Measurements from ENCODE around the gene PEAK1. TPM values are rescaled to one million over a fixed set of nuclear protein-coding genes. Genes with fewer than 3 reads are reported as not detected.

Gene PEAK1
- total RNA-seq, 1 experiment from 2014 or later: 58.7 TPM

DNA sequence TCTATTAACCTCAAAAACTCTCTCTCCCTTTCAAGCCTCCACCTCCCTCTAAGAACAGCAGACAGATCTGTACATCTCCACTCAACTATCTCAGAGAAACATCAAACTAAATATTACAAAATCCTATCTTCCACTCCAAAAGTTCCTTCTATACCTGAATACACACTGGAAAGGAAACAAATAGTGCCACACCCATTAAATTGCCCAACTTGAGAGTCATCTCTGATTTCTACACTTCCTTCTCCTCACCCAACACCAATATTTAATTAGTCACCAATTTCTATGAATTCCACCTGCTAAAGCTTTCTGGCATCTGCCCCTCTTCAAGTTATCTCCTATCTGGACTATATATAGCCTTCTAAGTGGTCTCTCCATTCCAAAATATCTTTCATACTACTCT is 65.8 kb downstream of the PEAK1 start:
- Histone ChIP-seq H3K27me3 (ENCODE audit: control insufficient read depth, insufficient read depth, low read length) (no peaks in the 10 kb centered on the region), H3K36me3 (ENCODE audit: control insufficient read depth, insufficient read depth, low read length) (no peaks in the 10 kb centered on the region), H3K4me3 (ENCODE audit: low read depth in 2 of 2, low read length in 2 of 2) (no peak overlapping the region), H3K9me3 (ENCODE audit: control insufficient read depth, insufficient read depth, low read depth, low read length) (no peaks in the 10 kb centered on the region), H3K4me1 (ENCODE audit: control insufficient read depth, insufficient read depth, low read length) (no peaks in the 10 kb centered on the region), H3K27ac (ENCODE audit: low read length) (no peak overlapping the region)
- ChIA-PET POLR2A (no interaction called here), CTCF (no interaction called here)
- BruUV-seq (replicated peaks): TSS peak; percentile 5
- DNase-seq (ENCODE audit: low read depth, low spot score) (no peak), ATAC-seq (no peak)
- intact Hi-C loops (cut with micrococcal nuclease; ENCODE audit: unreplicated experiment) (no loop called here), in situ Hi-C loops (cut with HindIII; ENCODE audit: low pct_unique_long_range_greater_than_20kb, low sequenced_read_pairs) (no loop called here)
- TF ChIP-seq, protein P1, sequence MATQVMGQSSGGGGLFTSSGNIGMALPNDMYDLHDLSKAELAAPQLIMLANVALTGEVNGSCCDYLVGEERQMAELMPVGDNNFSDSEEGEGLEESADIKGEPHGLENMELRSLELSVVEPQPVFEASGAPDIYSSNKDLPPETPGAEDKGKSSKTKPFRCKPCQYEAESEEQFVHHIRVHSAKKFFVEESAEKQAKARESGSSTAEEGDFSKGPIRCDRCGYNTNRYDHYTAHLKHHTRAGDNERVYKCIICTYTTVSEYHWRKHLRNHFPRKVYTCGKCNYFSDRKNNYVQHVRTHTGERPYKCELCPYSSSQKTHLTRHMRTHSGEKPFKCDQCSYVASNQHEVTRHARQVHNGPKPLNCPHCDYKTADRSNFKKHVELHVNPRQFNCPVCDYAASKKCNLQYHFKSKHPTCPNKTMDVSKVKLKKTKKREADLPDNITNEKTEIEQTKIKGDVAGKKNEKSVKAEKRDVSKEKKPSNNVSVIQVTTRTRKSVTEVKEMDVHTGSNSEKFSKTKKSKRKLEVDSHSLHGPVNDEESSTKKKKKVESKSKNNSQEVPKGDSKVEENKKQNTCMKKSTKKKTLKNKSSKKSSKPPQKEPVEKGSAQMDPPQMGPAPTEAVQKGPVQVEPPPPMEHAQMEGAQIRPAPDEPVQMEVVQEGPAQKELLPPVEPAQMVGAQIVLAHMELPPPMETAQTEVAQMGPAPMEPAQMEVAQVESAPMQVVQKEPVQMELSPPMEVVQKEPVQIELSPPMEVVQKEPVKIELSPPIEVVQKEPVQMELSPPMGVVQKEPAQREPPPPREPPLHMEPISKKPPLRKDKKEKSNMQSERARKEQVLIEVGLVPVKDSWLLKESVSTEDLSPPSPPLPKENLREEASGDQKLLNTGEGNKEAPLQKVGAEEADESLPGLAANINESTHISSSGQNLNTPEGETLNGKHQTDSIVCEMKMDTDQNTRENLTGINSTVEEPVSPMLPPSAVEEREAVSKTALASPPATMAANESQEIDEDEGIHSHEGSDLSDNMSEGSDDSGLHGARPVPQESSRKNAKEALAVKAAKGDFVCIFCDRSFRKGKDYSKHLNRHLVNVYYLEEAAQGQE (IDR thresholded peaks at IDR 0.05; ENCODE audit: insufficient read depth in 1 of 2, low read depth in 2 of 2, low read length in 1 of 2): no peak

DNA sequence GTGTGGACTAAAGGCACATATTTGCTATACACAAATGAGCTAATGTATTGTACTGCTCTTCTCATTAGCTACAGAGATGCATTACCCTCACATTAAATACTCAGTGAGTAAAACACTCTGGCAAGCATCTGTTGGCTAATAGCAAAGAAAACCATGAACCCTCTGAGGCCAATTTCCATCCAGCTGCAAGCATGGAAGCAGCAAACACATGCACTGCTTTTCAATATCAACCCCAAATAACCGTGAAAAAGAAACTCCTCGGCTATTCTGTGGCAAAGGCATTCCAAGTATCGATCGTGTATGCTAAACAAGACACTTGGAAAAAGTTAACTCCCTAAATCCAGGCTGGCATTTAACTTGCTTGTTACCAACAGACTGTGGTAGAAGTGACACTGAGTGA is 67.0 kb downstream of the PEAK1 start:
- Histone ChIP-seq H3K27ac (ENCODE audit: low read length) (no peak overlapping the region), H3K4me1 (ENCODE audit: control insufficient read depth, insufficient read depth, low read length) (no peaks in the 10 kb centered on the region), H3K4me3 (ENCODE audit: low read depth in 2 of 2, low read length in 2 of 2) (no peak overlapping the region), H3K27me3 (ENCODE audit: control insufficient read depth, insufficient read depth, low read length) (no peaks in the 10 kb centered on the region), H3K9me3 (ENCODE audit: control insufficient read depth, insufficient read depth, low read depth, low read length) (no peaks in the 10 kb centered on the region), H3K36me3 (ENCODE audit: control insufficient read depth, insufficient read depth, low read length) (no peaks in the 10 kb centered on the region)
- ChIA-PET POLR2A (no interaction called here), CTCF (no interaction called here)
- intact Hi-C loops (cut with micrococcal nuclease; ENCODE audit: unreplicated experiment): no loop called here
- TF ChIP-seq POLR2AphosphoS5 (IDR thresholded peaks at IDR 0.05; ENCODE audit: low read depth, low read length) (no peak), TCF7L2 (IDR thresholded peaks at IDR 0.05; ENCODE audit: low read depth, low read length) (no peak)
- no TSS peak for BruUV-seq (replicated peaks)
- no peak for DNase-seq (ENCODE audit: low read depth, low spot score)
- no peak for ATAC-seq
- in situ Hi-C loops (cut with HindIII; ENCODE audit: low pct_unique_long_range_greater_than_20kb, low sequenced_read_pairs): no loop called here

DNA sequence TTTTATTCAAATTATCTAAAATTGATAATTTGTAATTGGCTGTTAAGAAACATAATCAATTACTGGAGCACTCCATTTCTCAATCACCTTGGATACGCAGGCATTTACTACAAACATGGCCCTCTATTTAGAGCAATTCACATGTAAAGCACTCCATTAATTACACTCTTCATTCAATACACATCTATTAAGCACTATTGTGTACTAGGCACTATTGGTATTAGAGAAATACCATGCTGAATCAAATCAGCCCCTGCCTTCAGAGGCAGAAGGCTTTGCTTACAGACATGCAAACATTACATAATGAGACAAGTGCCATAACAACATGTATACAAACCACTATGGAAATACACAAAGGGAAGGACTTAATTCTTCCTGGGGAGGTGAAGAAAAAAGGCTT is 69.1 kb downstream of the PEAK1 start:
- Histone ChIP-seq H3K4me3 (ENCODE audit: low read depth in 2 of 2, low read length in 2 of 2) (no peak overlapping the region), H3K4me1 (ENCODE audit: control insufficient read depth, insufficient read depth, low read length) (no peaks in the 10 kb centered on the region), H3K9me3 (ENCODE audit: control insufficient read depth, insufficient read depth, low read depth, low read length) (no peaks in the 10 kb centered on the region), H3K27me3 (ENCODE audit: control insufficient read depth, insufficient read depth, low read length) (no peaks in the 10 kb centered on the region), H3K27ac (ENCODE audit: low read length) (no peak overlapping the region), H3K36me3 (ENCODE audit: control insufficient read depth, insufficient read depth, low read length) (no peaks in the 10 kb centered on the region)
- DNase-seq (ENCODE audit: low read depth, low spot score) (no peak), ATAC-seq (no peak)
- in situ Hi-C loops (cut with HindIII; ENCODE audit: low pct_unique_long_range_greater_than_20kb, low sequenced_read_pairs) (no loop called here), intact Hi-C loops (cut with micrococcal nuclease; ENCODE audit: unreplicated experiment) (no loop called here)
- ChIA-PET CTCF (no interaction called here), POLR2A (no interaction called here)
- TF ChIP-seq SIN3A (IDR thresholded peaks at IDR 0.05; ENCODE audit: borderline replicate concordance, insufficient read depth, low read depth, low read length) (no peak), TCF7L2 (IDR thresholded peaks at IDR 0.05; ENCODE audit: low read depth, low read length) (no peak), POLR2AphosphoS5 (IDR thresholded peaks at IDR 0.05; ENCODE audit: low read depth, low read length) (no peak)
- TF ChIP-seq, protein P1 (IDR thresholded peaks at IDR 0.05; ENCODE audit: insufficient read depth in 1 of 2, low read depth in 2 of 2, low read length in 1 of 2): no peak
- TF ChIP-seq, protein P2, sequence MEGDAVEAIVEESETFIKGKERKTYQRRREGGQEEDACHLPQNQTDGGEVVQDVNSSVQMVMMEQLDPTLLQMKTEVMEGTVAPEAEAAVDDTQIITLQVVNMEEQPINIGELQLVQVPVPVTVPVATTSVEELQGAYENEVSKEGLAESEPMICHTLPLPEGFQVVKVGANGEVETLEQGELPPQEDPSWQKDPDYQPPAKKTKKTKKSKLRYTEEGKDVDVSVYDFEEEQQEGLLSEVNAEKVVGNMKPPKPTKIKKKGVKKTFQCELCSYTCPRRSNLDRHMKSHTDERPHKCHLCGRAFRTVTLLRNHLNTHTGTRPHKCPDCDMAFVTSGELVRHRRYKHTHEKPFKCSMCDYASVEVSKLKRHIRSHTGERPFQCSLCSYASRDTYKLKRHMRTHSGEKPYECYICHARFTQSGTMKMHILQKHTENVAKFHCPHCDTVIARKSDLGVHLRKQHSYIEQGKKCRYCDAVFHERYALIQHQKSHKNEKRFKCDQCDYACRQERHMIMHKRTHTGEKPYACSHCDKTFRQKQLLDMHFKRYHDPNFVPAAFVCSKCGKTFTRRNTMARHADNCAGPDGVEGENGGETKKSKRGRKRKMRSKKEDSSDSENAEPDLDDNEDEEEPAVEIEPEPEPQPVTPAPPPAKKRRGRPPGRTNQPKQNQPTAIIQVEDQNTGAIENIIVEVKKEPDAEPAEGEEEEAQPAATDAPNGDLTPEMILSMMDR (IDR thresholded peaks at IDR 0.05): no peak
- no TSS peak for BruUV-seq (replicated peaks)
